ENCODE data around the gene GIGYF2.

GIGYF2 gene

DNA sequence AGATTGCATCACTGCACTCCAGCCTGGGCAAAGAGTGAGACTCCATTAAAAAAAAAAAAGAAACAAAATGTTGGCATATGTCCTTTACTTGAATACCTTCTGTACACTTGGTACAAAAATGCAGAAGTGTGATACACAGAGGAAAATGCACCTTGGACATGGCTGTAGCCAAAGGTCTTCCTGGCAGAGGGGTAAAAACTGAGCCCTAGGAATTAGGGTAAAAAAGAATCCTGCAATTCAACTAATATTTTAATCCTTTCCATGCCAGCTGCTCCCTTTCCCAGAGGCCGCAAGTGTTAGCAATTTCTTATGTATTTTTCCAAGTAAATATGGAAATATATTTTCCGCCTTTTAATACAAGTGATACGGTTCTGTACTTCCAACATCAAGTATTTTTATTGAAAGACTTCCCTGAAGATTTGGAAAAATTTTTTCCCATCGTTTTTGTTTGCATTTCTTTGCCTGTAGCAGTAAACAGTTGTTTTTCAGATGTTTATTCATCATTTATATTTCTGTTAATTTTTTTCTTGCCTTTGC lies 53.1 kb downstream of the GIGYF2 start:
- H3K27ac Mint-ChIP-seq, result no peak overlapping the region
- H3K36me3 Mint-ChIP-seq, result peaks cover 23% of the 10 kb centered on the region
- ATAC-seq (ENCODE audit: low read depth) (no peak), DNase-seq (ENCODE audit: low spot score in 2 of 2) (no peak)
- no peaks in the 10 kb centered on the region for H3K4me1 Mint-ChIP-seq
- no peak overlapping the region for H3K4me3 Mint-ChIP-seq
- H3K9me3 Mint-ChIP-seq, result no peaks in the 10 kb centered on the region
- no peaks in the 10 kb centered on the region for H3K27me3 Mint-ChIP-seq

DNA sequence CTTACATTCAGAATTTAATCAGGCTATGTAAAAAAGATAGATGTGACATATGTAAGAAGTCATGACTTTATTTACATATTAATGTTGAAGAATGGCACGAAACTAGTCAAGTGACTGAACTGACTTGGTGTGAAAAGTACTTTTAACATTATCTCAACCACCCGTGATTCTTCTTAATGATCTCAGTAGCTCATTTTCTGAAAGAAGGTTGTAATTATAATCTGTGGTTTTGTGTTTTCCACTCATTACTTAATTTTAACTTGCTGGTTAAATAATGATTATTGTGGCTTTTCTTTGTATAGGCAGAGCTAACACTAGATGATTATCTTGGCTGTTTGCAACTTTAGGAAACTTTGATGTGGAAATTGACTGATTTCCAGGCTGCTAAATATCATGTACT lies 60.8 kb downstream of the GIGYF2 start:
- Mint-ChIP-seq H3K4me1 (no peaks in the 10 kb centered on the region), H3K4me3 (no peak overlapping the region), H3K27ac (no peak overlapping the region), H3K27me3 (no peaks in the 10 kb centered on the region), H3K36me3 (peaks cover 15% of the 10 kb centered on the region), H3K9me3 (no peaks in the 10 kb centered on the region)
- DNase-seq (ENCODE audit: low spot score in 2 of 2) (no peak), ATAC-seq (ENCODE audit: low read depth) (no peak)

DNA sequence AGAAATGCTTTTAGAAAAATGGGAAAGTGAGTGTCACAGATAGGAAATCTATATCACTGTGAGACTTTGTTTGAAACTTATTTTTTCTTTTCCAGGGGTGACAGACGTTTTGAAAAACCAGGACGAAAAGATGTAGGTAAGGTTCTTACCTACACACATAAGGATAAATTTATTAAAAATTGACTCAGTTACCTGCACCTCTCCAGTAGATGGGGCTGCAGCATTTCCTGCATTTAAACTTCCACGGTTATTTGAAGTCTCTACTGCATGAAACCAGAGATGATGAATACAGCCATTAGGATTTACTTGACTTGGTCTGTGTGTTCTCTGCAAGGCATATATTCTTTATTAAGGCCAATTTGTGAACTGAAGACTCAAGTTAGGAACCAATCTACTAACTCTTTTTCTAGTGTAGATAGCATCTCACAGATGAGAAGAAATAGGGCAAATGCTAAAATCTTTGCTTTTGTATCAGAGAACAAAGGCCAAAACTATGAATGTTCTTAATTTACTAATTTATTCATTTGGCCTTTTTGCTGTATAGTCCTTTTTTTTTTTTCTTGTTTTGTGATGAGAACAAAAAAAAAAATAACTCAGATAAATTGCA lies 64.3 kb downstream of the GIGYF2 start:
- peak; percentile 52 for ATAC-seq (ENCODE audit: low read depth)
- Mint-ChIP-seq H3K9me3 (no peaks in the 10 kb centered on the region), H3K36me3 (peaks cover 22% of the 10 kb centered on the region), H3K27me3 (no peaks in the 10 kb centered on the region), H3K27ac (no peak overlapping the region), H3K4me3 (no peak overlapping the region), H3K4me1 (no peaks in the 10 kb centered on the region)
- peak in 1 of 2 donors; percentile 23 for DNase-seq (ENCODE audit: low spot score in 2 of 2)

DNA sequence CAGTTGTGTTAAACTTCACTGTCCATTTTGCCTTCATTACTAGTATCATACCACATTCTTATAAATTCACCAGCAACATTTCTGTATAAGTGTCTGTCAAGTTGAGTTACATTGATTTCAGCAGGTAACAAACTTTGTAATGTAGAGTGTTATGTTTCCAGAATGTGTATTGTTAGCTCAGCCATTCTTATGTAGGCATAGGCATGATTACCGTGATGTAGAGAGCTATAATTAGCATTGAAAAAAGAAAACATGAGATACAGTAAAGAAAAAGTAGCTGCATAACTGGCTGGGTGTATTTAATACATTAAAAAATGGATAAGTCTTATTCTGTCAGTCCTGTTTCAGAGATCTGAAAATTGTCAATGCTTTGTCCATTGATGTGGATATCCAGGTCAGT lies 70.7 kb downstream of the GIGYF2 start:
- Mint-ChIP-seq H3K36me3 (peaks cover 24% of the 10 kb centered on the region), H3K27me3 (no peaks in the 10 kb centered on the region), H3K9me3 (no peaks in the 10 kb centered on the region), H3K4me3 (no peak overlapping the region), H3K4me1 (peaks cover 12% of the 10 kb centered on the region), H3K27ac (no peak overlapping the region)
- ATAC-seq (ENCODE audit: low read depth) (no peak), DNase-seq (ENCODE audit: low spot score in 2 of 2) (no peak)

DNA sequence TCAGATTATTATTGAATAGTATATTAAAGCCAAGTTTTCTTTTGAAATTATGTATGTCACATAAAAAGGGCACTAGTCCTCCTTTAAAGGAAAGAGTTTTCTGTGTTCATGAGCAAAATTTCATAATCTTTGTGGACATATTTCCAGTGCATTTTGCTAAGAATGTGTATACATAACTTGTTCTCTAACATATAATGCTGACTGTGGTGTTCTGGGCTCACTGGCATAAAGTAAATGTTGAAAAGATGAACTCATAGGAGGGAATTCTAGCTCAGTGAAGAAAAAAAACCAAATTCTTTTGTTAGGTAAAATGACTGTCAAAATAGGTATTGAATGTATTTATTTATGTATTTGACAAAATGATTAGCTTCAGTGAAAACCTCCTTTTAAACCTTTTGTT lies 73.1 kb downstream of the GIGYF2 start:
- no peak for ATAC-seq (ENCODE audit: low read depth)
- no peaks in the 10 kb centered on the region for H3K27me3 Mint-ChIP-seq
- DNase-seq (ENCODE audit: low spot score in 2 of 2), result no peak
- peaks cover 18% of the 10 kb centered on the region for H3K36me3 Mint-ChIP-seq
- H3K27ac Mint-ChIP-seq, result no peak overlapping the region
- no peak overlapping the region for H3K4me3 Mint-ChIP-seq
- no peaks in the 10 kb centered on the region for H3K9me3 Mint-ChIP-seq
- H3K4me1 Mint-ChIP-seq, result peaks cover 12% of the 10 kb centered on the region

DNA sequence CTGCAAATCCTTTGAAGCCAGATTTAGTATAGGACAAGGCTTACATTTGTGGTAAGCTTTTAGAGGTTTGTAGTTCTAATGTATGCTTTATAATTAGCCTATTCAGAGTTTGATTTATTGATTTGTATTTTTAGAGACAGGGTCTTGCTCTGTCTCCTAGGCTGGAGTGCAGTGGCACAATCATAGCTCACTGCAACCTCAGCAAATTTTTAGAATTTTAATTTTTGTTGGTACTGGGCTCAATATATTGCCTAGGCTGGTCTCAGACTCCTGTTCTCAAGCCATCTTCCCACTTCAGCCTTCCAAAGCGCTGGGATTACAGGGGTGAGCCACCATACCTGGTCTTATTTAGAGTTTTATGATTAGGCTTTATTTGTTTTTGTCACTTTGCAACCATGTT lies 74.7 kb downstream of the GIGYF2 start:
- H3K27ac Mint-ChIP-seq, result peak overlapping the region; percentile 18
- no peaks in the 10 kb centered on the region for H3K9me3 Mint-ChIP-seq
- H3K27me3 Mint-ChIP-seq, result no peaks in the 10 kb centered on the region
- peaks cover 13% of the 10 kb centered on the region for H3K36me3 Mint-ChIP-seq
- DNase-seq (ENCODE audit: low spot score in 2 of 2), result no peak
- no peak for ATAC-seq (ENCODE audit: low read depth)
- H3K4me1 Mint-ChIP-seq, result peaks cover 12% of the 10 kb centered on the region
- H3K4me3 Mint-ChIP-seq, result no peak overlapping the region

DNA sequence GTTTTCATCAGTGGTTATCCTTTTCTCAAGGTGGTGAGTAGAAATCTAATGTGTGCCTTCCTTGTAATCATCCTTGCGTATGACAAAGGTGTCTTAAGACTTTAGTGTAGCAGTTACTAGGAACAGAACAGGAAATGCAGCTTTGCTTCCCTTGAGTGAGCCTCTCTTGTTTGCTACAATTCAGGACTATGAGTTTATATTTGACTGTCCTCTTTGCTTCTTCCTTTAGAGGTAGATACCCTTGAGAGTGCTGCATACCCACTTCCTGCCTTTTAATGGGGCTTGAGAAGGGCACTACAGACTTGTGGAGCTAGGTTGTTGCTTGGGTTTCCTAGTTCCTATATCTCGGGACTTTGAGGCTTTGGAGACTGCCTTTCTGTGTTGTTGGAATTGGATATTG lies 75.4 kb downstream of the GIGYF2 start:
- Mint-ChIP-seq H3K27me3 (no peaks in the 10 kb centered on the region), H3K4me3 (no peak overlapping the region)
- peak; percentile 56 for ATAC-seq (ENCODE audit: low read depth)

DNA sequence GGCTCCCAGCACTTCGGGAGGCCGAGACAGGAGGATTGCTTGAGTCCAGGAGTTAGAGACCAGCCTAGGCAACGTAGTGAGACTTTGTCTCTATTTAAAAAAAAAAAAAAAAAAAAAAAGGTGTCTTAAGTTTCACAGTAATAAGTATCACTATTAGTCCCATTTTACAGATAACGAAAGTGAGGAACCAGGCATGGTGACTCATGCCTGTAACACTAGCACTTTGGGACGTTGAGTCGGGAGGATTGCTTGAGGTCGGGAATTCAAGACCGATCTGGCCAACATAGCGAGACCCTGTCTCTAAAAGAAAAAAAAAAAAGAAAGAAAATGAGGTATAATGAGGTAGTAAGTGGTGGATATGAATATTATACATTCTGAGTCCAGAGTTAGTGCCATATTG lies 76.7 kb downstream of the GIGYF2 start:
- Mint-ChIP-seq H3K27ac (peak overlapping the region; percentile 37), H3K4me3 (no peak overlapping the region), H3K9me3 (no peaks in the 10 kb centered on the region), H3K36me3 (peaks cover 10% of the 10 kb centered on the region), H3K4me1 (peaks cover 14% of the 10 kb centered on the region), H3K27me3 (no peaks in the 10 kb centered on the region)
- DNase-seq (ENCODE audit: low spot score in 2 of 2) (no peak), ATAC-seq (ENCODE audit: low read depth) (no peak)

More for the DNA sequence above, 75.4 kb downstream of the GIGYF2 start:
- Mint-ChIP-seq H3K27ac (peak overlapping the region; percentile 70), H3K9me3 (no peaks in the 10 kb centered on the region), H3K36me3 (peaks cover 13% of the 10 kb centered on the region), H3K4me1 (peaks cover 12% of the 10 kb centered on the region)
- DNase-seq (ENCODE audit: low spot score in 2 of 2), result no peak

DNA sequence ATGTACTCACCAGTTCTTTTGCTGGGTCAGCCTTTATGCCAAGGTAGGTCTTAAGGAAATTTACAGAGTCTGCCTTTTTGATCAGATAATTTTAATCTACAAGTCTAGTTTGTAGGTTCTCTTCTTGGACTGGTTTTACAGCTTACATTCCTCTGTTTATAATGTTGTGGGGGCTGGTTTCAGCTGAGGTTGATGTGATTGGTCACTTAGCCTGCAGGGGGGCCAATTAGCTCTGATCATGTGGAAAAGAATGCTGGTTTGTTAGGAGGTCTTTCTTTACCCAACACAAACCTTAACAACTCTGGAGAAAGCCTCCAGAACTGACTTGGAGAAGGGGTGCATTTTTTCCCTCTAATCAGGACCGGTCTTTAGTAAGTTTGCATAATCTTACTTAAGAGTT lies 79.3 kb downstream of the GIGYF2 start, which contains the start of gene KCNJ13:
TSS of gene KCNJ13 (minus strand) at position 131 of the 400 bp plus-strand sequence. CDS start 5,203 bp downstream, outside the sequence.
- DNase-seq (ENCODE audit: low spot score in 2 of 2) (no peak), ATAC-seq (ENCODE audit: low read depth) (no peak)
- no peaks in the 10 kb centered on the region for H3K9me3 Mint-ChIP-seq
- no peak within 1 kb of the TSS for H3K4me3 Mint-ChIP-seq
- no peaks in the 10 kb centered on the region for H3K27me3 Mint-ChIP-seq
- H3K27ac Mint-ChIP-seq, result no peak within 1 kb of the TSS
- peaks cover 12% of the 10 kb centered on the region for H3K4me1 Mint-ChIP-seq
- H3K36me3 Mint-ChIP-seq, result peaks cover 7% of the 10 kb centered on the region

DNA sequence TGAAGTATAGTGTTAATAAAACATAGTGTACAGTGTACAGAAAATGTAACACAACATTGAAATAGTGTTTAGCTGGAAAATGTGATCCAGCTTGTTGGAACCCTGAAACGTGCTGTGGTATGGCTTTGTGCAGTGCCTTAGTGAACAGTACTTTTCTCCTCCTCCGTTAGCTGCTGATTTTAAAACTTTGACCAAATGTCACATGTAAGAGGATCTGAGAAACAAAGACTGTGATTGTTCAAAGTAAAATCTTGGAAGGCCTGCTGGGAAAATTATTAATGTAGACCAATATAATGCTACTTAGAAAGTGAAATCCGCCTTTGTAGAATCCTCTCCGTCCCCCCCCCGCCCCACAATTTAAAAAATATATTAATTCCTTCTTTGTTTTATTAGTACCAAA lies 80.1 kb downstream of the GIGYF2 start:
- peaks cover 8% of the 10 kb centered on the region for H3K4me1 Mint-ChIP-seq
- H3K27ac Mint-ChIP-seq, result no peak overlapping the region
- H3K27me3 Mint-ChIP-seq, result no peaks in the 10 kb centered on the region
- H3K4me3 Mint-ChIP-seq, result no peak overlapping the region
- ATAC-seq (ENCODE audit: low read depth), result no peak
- DNase-seq (ENCODE audit: low spot score in 2 of 2), result no peak
- peaks cover 7% of the 10 kb centered on the region for H3K36me3 Mint-ChIP-seq
- H3K9me3 Mint-ChIP-seq, result no peaks in the 10 kb centered on the region

DNA sequence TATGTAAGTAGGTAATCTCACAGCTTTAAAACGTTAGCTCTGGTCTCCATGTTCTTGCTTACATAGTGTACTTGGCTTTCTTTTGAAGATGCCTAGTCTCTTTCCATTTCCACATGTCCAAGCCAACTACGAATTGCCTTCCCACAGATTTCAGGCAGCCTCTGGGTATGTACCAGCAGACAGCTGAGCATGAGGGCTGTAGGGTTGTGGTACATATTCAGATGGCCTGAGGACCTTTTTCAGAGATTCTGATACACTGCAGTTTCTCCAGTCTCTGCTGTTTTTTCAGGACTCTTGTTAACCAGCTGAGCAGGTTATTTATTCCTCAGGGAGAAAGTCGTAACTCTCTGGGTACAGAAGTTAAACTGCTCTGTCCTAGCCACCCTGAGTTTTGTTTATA lies 82.3 kb downstream of the GIGYF2 start:
- Mint-ChIP-seq H3K9me3 (no peaks in the 10 kb centered on the region), H3K27me3 (no peaks in the 10 kb centered on the region), H3K27ac (peak overlapping the region; percentile 74), H3K4me3 (no peak overlapping the region), H3K36me3 (peaks cover 4% of the 10 kb centered on the region), H3K4me1 (peaks cover 3% of the 10 kb centered on the region)
- ATAC-seq (ENCODE audit: low read depth) (no peak), DNase-seq (ENCODE audit: low spot score in 2 of 2) (no peak)

DNA sequence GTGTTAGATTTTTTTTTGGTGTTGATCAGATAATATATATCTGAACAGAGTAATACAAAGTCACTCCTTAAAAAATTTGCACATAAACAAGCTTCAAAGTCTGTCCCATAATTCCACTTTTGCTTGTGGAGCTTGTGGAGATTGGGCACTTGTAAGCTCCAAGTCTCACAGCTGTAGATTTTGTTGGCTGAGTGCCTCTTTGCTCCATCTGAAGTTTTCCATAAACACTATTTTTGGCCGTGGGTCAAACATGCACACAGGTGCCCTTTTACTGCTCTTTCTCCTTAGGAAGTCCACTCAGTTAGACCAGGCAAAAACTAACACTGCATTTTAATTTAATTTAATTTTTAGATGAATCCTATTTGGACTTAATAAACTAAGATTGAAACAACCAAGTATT lies 82.8 kb downstream of the GIGYF2 start:
- H3K9me3 Mint-ChIP-seq, result no peaks in the 10 kb centered on the region
- no peak for ATAC-seq (ENCODE audit: low read depth)
- no peak overlapping the region for H3K4me3 Mint-ChIP-seq
- peaks cover 4% of the 10 kb centered on the region for H3K36me3 Mint-ChIP-seq
- no peak overlapping the region for H3K27ac Mint-ChIP-seq
- H3K4me1 Mint-ChIP-seq, result peaks cover 3% of the 10 kb centered on the region
- no peaks in the 10 kb centered on the region for H3K27me3 Mint-ChIP-seq
- DNase-seq (ENCODE audit: low spot score in 2 of 2), result no peak

DNA sequence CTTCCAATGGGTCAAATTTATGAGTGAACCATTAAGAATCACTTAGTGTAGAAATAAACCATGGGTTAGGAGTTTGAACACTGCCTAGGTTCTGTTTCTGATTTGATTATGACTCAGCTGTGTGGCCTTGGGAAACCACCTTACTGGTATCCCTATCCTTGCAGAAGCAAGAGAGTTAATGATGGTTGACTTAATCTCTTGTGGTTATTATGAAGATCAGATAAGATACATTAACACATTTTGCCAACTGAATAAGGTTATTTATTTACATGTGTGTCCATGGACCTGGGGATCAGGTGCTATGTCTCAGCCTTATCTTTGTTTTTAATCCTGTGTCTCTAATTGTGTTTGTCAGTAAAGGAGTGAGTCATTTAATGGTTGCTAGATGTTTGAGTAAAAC lies 84.6 kb downstream of the GIGYF2 start:
- H3K9me3 Mint-ChIP-seq, result no peaks in the 10 kb centered on the region
- peaks cover 4% of the 10 kb centered on the region for H3K36me3 Mint-ChIP-seq
- H3K4me3 Mint-ChIP-seq, result no peak overlapping the region
- DNase-seq (ENCODE audit: low spot score in 2 of 2) (no peak), ATAC-seq (ENCODE audit: low read depth) (no peak)
- H3K27me3 Mint-ChIP-seq, result no peaks in the 10 kb centered on the region
- no peak overlapping the region for H3K27ac Mint-ChIP-seq
- peaks cover 3% of the 10 kb centered on the region for H3K4me1 Mint-ChIP-seq

DNA sequence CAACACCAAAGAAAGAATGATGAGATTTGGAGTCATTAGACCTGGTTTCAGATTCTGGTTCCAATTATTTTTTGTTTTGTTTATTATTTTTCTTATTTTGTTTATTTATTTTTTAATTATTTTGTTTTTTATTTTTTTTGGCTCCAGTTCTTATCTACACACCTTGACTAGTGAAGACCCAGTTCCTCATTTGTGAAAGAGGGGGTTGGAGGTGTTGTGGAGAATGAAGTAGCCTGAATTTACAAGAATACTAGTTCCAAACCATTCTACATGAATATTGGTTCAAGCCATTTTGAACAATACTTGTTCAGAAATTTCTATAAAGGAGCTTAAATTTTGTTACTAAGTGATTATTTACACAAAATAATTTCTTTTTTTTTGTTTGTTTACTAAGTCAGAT lies 86.1 kb downstream of the GIGYF2 start:
- peaks cover 5% of the 10 kb centered on the region for H3K4me1 Mint-ChIP-seq
- no peaks in the 10 kb centered on the region for H3K27me3 Mint-ChIP-seq
- H3K4me3 Mint-ChIP-seq, result no peak overlapping the region
- no peak overlapping the region for H3K27ac Mint-ChIP-seq
- H3K36me3 Mint-ChIP-seq, result peaks cover 8% of the 10 kb centered on the region
- no peak for ATAC-seq (ENCODE audit: low read depth)
- no peak for DNase-seq (ENCODE audit: low spot score in 2 of 2)
- H3K9me3 Mint-ChIP-seq, result no peaks in the 10 kb centered on the region

DNA sequence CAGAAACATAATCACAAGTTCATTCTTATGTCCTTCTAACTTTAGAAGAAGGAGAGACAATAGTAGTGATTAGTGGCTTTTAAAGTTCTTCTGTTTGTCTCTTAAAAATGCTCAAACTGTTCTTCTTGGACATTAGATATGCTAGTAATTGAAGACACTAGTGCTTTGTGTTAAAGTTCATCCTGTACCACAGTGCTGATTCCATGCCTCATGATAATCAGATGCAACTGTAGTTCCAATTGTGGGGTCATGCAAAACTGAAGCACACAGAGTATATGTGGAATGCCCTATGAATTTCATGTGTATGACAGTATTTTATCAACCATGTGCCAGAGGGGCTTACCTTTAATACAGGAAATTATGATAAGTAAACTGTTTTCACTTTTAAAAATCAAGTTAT lies 90.7 kb downstream of the GIGYF2 start:
- peaks cover 30% of the 10 kb centered on the region for H3K36me3 Mint-ChIP-seq
- H3K27ac Mint-ChIP-seq, result no peak overlapping the region
- peaks cover 2% of the 10 kb centered on the region for H3K4me1 Mint-ChIP-seq
- H3K27me3 Mint-ChIP-seq, result no peaks in the 10 kb centered on the region
- no peaks in the 10 kb centered on the region for H3K9me3 Mint-ChIP-seq
- no peak for ATAC-seq (ENCODE audit: low read depth)
- no peak for DNase-seq (ENCODE audit: low spot score in 2 of 2)
- no peak overlapping the region for H3K4me3 Mint-ChIP-seq
